HUES48 (cell line): ENCODE data around the gene DNLZ.

ENCODE experiments used
- H3K27ac ChIP-seq: one replicate; pipeline ENCODE4 v1.7.0; 2013; ENCODE audit warnings: low read depth, low read length, inconsistent platforms
- H3K27me3 ChIP-seq: 2 replicates; pipeline ENCODE4 v1.6.1; 2013; ENCODE audit warnings: mild to moderate bottlenecking, low read length; ENCODE audit not compliant: control insufficient read depth, insufficient read depth
- H3K36me3 ChIP-seq: 2 replicates; pipeline ENCODE4 v1.6.1; 2013; ENCODE audit warnings: low read length; ENCODE audit not compliant: control insufficient read depth, insufficient read depth
- H3K4me1 ChIP-seq: 2 replicates; pipeline ENCODE4 v1.6.1; 2013; ENCODE audit warnings: mild to moderate bottlenecking, low read length; ENCODE audit not compliant: control insufficient read depth, insufficient read depth
- H3K4me3 ChIP-seq: 2 replicates; pipeline ENCODE4 v1.5.1; 2013; ENCODE audit warnings: mild to moderate bottlenecking, low read depth, low read length
- H3K9ac ChIP-seq: 2 replicates; pipeline ENCODE4 v1.6.1; 2013; ENCODE audit warnings: mild to moderate bottlenecking, low read depth, low read length, moderate library complexity
- H3K9me3 ChIP-seq: 2 replicates; pipeline ENCODE4 v1.6.1; 2013; ENCODE audit warnings: low read length; ENCODE audit not compliant: control insufficient read depth, insufficient read depth

DNLZ gene

DNA sequence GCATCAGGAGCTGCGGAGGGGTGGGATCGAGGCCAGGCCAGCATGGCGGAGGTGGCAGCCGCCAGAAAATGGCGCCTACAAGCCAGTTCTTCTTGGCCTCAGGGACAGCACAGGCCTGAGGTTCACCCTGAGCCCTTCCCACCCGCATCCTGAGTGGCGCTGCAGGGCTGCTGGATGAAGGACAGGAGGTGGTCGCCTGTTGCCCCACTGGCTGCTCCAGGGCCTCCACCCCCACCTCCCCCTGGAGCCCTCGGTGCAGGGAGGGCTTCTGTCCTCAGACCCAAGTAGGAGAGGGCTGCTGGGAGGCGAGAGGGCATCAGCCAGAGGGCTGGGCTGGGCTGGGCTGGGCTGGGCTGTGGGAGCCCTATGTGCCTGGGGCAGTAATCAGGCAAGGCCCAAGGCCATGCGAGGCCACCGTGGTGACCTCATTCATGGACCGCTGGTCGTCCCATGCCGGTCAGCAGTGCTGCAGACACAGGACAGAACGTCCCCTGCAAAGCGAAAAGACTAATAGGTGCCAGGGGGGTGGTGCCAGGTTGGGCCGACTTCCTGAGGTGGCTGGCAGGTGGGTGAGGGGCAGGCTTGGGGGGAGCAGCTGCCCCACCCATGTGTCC lies 22.4 kb downstream of the DNLZ start:
- Histone ChIP-seq H3K9me3 (no peaks in the 10 kb centered on the region), H3K27me3 (no peaks in the 10 kb centered on the region), H3K4me1 (peaks cover 5% of the 10 kb centered on the region), H3K9ac (no peak overlapping the region), H3K36me3 (no peaks in the 10 kb centered on the region), H3K27ac (no peak overlapping the region), H3K4me3 (no peak overlapping the region)

GRCh38 chr9:136340356-136341041 lies 23.0 kb downstream of the DNLZ start:
- Histone ChIP-seq H3K4me1 (peaks cover 5% of the 10 kb centered on the region), H3K9me3 (no peaks in the 10 kb centered on the region), H3K4me3 (no peak overlapping the region), H3K27me3 (no peaks in the 10 kb centered on the region), H3K36me3 (no peaks in the 10 kb centered on the region), H3K9ac (no peak overlapping the region), H3K27ac (no peak overlapping the region)

DNA sequence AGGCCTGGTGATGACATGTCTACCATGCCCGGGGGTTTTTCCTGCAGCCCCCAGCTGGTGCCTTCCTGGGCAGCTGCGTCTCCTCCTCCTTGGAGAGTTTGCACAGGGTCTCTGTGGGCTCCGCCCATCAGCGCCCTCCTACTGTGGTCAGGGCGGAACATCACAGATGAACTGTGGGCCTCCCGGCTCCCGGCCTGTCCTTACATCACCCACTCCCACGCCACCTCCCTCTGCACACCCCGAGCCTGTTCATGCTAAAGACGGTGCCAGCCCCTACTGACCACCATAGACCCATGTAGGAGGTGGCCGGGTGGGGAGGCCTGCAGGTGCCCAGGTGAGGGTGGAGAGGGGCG lies 23.6 kb downstream of the DNLZ start:
- Histone ChIP-seq H3K4me1 (peaks cover 5% of the 10 kb centered on the region), H3K4me3 (no peak overlapping the region), H3K36me3 (no peaks in the 10 kb centered on the region)

DNA sequence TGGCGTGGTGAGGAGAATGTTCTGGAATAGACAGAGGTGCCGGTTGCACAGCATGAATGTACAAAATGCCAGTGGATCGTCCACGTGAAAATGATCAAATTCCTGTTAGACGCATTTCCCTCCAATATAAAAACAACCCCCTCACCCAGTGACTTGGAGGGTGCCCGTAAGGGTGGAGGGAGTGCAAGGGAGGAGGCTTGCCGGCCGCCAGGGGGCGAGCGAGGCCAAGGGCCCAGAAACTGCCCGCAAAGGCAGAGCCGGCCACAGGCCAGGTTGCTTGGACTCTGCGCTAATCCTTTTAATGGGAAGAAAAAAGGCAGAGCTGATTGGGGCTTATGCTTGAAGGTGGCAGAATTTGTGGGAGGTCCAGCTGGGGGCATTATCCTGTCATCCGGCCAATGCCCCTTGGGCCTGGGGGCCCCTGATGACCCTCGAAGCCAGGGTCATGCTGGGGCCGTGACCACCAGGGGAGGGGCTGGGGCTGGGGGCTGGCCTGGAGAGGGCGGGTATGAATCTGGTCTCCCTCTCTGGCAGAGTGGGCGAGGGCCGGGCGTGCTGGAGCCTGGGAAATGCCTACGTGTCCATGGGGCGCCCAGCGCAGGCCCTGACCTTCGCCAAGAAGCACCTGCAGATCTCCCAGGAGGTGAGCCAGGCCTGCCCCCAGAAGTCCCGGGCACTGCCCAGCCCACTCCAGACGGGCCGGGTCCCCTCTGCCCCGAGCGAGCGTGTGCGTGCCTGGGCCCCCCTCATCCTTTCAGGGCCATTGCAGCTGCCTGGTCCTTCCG lies 24.2 kb downstream of the DNLZ start:
- H3K9ac ChIP-seq, result no peak overlapping the region
- no peaks in the 10 kb centered on the region for H3K9me3 ChIP-seq
- H3K27ac ChIP-seq, result peak overlapping the region; percentile 20
- H3K4me3 ChIP-seq, result no peak overlapping the region
- H3K27me3 ChIP-seq, result no peaks in the 10 kb centered on the region
- no peaks in the 10 kb centered on the region for H3K36me3 ChIP-seq
- H3K4me1 ChIP-seq, result peaks cover 5% of the 10 kb centered on the region

More for the DNA sequence above, 23.6 kb downstream of the DNLZ start:
- Histone ChIP-seq H3K9ac (no peak overlapping the region), H3K27ac (no peak overlapping the region), H3K9me3 (no peaks in the 10 kb centered on the region), H3K27me3 (no peaks in the 10 kb centered on the region)

DNA sequence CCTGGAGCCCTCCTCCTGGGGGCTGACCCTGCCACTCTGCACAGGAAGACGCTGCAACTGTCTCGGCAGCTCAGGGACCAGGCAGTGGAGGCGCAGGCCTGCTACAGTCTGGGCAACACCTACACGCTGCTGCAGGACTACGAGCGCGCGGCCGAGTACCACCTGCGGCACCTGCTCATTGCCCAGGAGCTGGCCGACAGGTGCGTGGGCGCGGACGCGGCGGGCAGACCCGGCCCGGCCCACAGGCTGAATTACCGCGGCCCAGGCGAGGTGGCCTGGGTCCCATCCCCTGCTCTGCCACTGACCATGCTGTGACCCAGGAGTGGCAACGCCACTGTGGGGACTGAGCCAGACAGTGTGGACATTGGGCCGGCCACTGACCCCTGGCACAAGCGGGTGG lies 25.0 kb downstream of the DNLZ start:
- H3K9me3 ChIP-seq, result no peaks in the 10 kb centered on the region
- no peak overlapping the region for H3K4me3 ChIP-seq
- H3K36me3 ChIP-seq, result no peaks in the 10 kb centered on the region
- H3K4me1 ChIP-seq, result peaks cover 5% of the 10 kb centered on the region
- H3K9ac ChIP-seq, result no peak overlapping the region
- H3K27me3 ChIP-seq, result no peaks in the 10 kb centered on the region
- H3K27ac ChIP-seq, result no peak overlapping the region

DNA sequence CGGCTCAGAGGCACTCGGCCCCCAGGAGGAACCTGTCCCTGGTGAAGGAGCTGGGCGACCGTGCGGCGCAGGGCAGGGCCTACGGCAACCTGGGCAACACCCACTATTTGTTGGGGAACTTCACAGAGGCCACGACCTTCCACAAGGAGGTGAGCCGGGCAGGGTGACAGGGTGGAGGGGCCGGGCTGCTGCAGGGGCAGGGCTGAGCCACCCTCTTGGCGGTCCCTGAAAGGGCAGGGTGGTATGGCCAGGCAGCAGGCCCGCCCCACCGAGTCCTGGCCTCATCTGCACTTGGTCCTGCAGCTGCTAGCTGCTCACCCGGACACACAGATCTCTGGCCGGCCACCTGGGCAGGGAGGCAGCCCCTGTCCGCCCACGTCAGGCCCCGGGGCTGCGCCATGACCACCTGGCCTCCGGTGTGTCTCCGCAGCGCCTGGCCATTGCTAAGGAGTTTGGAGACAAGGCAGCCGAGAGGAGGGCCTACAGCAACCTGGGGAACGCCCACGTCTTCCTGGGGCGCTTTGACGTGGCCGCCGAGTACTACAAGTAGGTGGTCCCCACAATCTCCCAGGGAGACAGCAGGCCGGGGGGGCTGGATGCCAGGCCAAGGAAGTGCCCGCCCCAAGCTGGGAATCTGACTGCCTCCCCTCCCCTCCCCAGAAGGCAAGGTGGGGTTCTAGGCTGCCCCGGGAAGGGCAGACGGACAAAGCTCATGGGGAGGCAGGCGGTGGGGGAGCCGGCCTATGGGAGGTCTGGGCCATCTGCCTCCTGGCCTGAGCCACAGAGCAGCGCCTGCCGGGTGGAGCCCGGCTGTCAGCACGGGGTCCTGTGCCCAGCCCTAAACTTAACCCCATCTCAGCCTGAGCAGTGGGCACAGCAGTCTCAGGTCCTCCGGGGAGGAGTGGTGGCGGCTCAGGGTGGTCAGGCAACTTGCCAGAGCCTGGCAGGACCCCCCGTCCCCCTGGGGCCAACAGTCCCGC lies 25.8 kb downstream of the DNLZ start:
- no peak overlapping the region for H3K9ac ChIP-seq
- no peaks in the 10 kb centered on the region for H3K9me3 ChIP-seq
- no peaks in the 10 kb centered on the region for H3K4me1 ChIP-seq
- no peak overlapping the region for H3K4me3 ChIP-seq
- H3K27ac ChIP-seq, result no peak overlapping the region
- H3K36me3 ChIP-seq, result no peaks in the 10 kb centered on the region
- no peaks in the 10 kb centered on the region for H3K27me3 ChIP-seq

DNA sequence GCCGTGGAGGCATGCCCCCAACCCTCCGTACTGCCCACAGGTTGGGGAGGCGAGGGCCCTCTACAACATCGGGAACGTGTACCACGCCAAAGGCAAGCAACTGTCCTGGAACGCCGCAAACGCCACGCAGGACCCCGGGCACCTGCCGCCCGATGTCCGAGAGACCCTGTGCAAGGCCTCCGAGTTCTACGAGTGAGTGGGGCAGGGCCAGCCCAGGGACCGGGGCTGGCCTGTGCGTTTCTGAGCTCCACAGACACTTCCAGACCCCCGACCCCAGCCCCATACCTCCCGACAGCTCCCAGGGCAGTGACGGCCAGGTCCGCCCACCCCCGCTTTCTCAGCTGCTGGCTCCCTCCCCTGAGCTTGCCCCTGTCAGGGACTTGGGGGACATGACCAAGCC lies 26.7 kb downstream of the DNLZ start:
- H3K9ac ChIP-seq, result no peak overlapping the region
- H3K9me3 ChIP-seq, result no peaks in the 10 kb centered on the region
- no peaks in the 10 kb centered on the region for H3K4me1 ChIP-seq
- H3K27me3 ChIP-seq, result no peaks in the 10 kb centered on the region
- no peak overlapping the region for H3K27ac ChIP-seq
- H3K36me3 ChIP-seq, result no peaks in the 10 kb centered on the region
- no peak overlapping the region for H3K4me3 ChIP-seq

DNA sequence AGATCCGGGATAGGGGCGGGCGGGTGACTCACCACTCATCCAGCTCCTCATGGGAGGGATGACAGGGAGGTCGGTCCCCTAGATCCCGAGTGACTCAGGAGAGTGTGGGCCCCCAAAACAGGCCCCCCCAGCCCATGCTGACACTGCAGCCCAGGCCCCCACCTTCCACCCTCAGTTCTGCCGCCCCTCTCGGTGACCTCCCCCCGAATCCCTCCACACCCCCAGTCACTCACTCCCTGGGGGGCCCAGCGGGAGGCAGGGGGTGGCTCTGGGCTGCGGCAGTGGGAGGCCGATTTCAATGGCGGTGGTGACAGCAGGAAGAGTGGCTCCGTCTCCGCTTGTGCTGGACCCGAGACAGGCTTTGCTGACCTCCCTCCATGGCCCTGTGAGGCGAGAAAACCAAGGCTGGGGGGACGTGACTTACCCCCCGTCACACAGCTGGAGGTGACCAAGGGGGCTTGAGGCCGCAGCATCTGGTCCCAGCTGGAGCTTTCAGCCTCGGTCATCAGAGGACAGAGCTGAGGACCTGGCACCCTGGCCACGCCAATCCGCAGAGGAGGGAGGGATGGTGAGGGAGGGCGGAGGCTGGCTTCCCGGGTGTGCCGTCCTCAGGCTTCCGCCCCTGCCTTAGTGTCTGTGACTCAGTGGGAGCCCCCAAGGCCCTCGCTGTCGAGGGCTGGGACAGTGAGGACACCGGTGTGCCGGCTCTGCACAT lies 27.2 kb downstream of the DNLZ start:
- no peaks in the 10 kb centered on the region for H3K9me3 ChIP-seq
- no peaks in the 10 kb centered on the region for H3K27me3 ChIP-seq
- no peak overlapping the region for H3K4me3 ChIP-seq
- no peak overlapping the region for H3K9ac ChIP-seq
- no peak overlapping the region for H3K27ac ChIP-seq
- no peaks in the 10 kb centered on the region for H3K36me3 ChIP-seq
- H3K4me1 ChIP-seq, result no peaks in the 10 kb centered on the region

DNA sequence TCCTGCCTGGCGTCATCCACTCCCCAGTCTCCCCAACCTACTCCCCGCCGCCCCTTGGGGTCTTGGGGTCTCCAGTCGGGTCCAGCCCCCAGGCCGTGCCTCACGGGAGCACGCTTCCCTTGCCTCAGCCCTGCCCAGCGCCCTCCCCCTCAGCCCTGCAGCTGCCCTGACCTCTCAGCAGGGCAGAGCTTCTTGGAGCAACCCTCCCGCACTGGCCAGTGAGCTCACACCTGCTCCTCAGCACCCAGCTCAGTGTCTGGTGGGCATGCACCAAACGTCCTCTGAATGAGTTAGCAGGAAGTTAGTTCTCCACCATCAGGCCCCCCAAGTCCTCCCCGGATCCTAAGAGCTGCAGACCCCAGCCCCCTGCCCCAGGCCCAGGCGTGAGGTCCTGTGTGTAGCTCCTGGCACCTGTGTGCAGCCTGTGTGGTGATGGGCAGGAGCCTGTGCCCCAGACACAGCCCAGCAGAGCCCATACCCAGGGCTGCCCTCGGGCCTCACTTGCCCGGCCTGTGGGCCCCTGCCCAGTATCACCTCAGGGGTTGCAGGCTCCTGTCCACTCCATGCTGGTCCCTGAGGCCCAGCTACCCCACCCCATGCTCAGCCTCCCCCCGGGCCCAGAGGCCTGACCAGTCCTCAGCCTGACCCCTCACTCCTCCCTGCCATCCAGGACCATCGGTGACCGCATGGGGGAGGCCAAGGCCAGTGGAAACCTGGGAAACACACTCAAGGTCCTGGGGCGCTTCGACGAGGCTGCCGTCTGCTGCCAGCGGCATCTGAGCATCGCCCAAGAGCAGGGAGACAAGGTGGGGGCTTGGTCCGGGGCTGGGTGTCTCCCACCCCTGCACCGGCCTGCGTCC lies 28.0 kb downstream of the DNLZ start:
- Histone ChIP-seq H3K27ac (no peak overlapping the region), H3K9me3 (no peaks in the 10 kb centered on the region), H3K9ac (no peak overlapping the region), H3K36me3 (no peaks in the 10 kb centered on the region), H3K4me1 (no peaks in the 10 kb centered on the region), H3K4me3 (no peak overlapping the region), H3K27me3 (no peaks in the 10 kb centered on the region)
